HG03565 (cell line): ENCODE measurements around the gene XBP1.
"Not testable (repeated sequence)": the region's sequence is repeated elsewhere in the genome, so short reads cannot be mapped to it uniquely, and the experiment has no call there.

Experiments used
- ATAC-seq: cut with Tn5 transposase; IDR thresholded peaks from one replicate; pipeline ENCODE4 v1.9.1; 2021; ENCODE audit warnings: mild to moderate bottlenecking, moderate library complexity; ENCODE audit not compliant: unreplicated experiment

Gene XBP1

DNA sequence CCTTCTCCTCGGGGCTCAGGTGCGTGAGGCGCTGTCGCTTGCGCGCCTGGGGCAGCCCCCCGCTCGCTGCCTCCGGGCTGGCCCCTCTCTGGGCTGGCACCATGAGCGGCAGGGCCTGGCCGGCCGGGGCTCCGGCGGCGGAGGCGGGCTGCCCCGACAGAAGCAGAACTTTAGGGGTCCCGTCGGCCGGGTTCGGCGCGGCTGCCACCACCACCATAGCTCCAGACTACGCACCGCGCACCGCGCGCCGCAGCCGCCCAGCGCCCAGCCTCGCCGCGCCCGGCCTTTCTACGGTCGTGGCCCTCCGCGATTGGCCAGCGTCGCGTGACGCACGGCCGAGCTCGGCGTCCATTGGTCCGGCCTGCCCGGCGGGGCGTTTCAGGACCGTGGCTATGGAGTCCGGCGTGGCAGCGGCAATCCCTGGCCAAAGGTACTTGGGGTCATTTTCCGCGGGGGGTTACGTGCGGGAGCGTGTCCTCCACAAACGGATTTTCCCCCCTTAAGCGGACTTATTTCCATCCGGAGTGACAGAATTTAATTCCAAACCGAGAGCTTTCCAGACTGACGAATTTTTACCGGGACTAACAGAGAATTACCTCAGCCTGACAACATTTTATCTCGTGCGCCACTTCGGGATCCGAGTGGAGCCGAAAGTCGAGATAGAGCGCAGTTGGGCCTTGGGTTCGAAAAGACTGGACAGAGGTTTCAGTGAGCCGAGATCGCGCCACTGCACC, at the start of gene XBP1:
Gene XBP1, minus strand, starts transcription at position 262 of the 734 bp plus-strand sequence.
- peak; percentile 72 for ATAC-seq

DNA sequence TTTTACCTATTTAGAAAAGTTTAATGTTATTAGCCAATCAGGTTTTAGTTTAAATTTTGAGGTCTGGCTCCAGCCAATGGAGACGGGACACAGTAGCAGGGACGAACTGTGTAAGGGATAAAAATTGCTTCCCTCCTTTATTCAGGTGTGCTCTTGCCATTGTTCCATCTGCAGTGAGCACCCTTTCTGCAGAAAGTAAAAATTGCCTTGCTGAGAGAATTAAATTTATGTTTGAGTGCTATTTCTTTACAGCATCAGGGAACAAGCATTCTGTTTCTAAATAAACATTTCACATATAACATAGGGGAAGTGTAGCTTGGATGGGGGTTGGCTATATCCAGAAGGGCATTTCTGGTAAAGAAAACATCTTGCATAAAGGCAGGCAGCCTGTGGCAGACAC, 46.6 kb upstream of the XBP1 start:
- no peak for ATAC-seq

DNA sequence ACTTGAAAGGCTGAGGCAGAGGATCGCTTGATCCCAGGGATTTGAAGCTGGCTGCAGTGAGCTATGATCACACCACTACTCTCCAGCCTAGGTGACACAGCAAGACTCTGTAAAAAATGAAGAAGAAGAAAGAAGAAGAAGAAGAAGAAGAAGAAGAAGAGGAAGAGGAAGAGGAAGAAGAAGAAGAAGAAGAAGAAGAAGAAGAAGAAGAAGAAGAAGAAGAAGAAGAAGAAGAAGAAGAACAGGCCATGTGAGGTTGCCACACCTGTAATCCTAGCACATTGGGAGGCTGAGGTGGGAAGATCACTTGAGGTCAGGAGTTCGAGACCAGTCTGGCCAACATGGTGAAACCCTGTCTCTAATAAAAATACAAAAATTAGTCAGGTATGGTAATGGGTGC, 43.9 kb upstream of the XBP1 start:
- ATAC-seq, result not testable (repeated sequence)

DNA sequence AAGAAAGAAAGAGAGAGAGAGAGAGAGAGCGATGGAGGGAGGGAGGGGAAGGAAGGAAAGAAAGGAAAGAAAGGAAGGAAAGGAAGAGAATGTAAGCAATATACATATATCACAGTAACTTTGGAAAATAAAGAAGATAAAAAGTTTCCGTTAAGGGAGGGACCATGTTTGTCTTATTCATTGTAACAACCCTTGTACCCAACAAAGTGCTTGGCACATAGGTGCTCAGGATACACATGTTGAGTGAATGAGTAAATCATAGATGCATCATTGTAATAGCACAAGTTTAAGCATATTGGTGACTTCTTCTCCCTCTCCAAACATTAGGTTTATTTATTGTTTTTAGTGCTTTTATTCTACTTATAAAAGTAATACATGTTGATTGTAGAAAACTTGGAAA, 43.3 kb upstream of the XBP1 start:
- no peak for ATAC-seq

DNA sequence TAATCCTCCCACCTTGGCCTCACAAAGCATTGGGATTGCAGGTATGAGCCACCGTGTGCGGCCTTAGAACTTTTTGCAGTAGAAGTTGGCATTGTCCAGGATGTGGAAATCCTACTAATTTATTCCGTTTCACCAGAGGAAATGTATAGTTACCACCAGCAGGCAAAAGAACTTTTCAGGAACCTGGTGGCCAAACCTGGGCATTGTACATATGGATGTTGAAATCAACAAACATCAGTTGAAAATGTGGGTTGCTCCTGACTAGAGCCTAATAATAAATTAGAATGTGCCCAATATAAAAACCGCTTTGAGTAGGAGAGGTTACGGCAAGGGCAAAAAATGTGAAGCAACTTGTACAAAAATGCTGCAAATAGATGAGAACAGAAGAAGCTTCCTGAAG, 40.7 kb upstream of the XBP1 start:
- ATAC-seq, result no peak

DNA sequence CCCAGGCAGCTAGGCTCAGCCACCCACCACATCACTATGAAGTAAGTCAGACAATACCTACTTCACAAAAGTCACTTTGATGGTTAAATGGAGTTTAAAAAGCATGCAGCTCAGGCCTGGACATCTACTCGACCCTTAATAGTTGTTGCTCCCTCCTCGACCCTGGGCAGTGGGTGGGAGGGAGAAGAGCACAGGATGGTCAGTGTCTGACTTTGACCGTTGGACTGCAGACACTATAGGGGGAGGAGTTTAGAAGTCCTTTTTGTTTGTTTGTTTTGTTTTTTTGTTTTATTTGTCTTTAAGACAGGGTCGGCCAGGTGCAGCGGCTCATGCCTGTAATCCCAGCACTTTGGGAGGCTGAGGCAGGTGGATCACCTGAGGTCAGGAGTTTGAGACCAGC, 38.6 kb upstream of the XBP1 start:
- no peak for ATAC-seq

DNA sequence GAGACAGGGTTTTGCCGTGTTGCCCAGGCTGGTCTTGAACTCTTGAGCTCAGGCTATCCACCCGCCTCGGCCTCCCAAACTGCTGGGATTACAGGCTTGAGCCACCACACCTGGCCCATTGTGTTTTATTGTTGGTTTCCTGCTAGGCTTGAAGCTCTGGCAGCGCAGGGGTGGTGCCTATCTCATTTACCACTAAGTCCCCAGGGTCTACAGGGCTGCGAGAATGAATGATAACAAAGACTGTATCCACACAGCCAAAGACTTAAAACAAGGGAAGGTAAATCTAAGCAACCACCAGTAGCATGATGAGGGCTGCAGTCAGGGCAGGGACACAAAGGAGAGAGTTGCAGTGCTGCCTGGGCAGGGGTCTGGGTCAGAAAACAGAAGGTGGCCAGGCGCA, 37.3 kb upstream of the XBP1 start:
- no peak for ATAC-seq

DNA sequence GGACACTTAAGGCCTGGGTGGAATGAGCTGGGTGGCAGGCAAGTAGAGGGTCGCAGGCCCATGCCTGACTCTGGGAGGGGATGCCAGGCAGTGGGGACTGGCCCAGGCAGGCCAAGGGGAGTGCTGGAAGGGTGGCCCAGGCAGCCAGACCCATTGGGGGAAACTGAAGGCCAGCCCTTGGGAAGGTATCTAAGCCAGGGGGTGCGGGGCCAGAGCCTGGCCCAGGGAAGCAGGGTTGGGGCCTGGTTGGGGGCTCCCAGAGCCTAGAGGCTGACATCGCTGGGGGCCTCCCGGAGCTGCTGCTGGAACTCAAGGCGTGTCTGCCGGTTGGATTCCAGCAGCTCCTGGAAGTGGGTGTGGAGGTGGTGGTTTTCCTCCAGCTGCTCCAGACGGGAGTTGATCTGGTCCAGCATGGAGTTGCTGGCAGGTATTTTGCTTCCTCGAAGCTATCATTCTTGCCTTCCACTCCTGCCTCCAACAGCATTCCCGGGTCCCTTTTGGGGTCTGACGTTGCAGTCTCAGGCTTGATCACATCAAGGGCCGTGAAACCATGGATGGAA, 35.3 kb upstream of the XBP1 start:
- no peak for ATAC-seq

DNA sequence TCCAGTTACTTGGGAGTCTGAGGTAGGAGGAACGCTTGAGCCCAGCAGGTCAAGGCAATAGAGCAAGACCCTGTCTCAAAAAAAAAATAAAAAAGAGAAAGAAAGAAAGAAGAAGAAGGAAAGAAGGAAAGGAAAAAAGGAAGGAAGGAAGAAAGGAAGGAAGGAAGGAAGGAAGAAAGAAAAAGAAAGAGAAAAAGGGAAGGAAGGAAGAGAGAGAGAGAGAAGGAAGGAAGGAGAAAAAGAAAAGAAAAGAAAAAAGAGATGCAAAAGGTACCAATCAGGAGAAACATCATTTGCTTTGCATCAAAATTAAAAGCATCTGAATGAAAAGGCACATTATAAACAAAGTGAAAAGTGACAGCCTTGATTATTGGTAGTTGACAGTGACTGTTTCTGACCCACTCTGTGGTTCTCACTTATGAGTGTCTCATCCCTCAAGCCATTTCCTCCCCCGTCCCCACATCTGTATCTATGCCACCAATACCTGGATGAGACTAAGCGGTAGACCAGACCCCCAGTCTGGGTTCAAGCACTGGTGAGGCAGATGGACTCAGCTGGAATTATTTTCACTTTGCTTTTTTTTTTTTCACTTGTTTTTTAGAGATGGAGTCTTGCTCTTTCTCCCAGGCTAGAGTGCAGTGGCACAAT, 33.0 kb upstream of the XBP1 start:
- no peak for ATAC-seq

DNA sequence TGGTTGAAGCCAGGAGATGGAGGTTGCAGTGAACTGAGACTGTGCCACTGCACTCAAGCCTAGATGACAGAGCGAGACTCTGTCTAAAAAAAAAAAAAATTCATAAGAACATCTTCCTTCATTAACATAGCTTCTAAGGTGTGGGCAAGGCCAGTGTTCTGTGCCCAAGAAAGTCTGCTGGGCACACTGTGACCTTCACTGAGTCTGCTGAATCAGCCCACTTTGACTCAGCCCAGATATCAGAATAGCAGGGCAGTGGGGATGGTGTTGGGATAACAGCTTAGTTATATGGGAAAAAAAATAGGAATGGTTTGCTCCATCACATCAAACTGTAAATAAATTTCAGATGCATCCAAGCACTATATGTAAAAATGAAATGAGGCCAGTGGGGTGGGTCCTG, 32.4 kb upstream of the XBP1 start:
- no peak for ATAC-seq

DNA sequence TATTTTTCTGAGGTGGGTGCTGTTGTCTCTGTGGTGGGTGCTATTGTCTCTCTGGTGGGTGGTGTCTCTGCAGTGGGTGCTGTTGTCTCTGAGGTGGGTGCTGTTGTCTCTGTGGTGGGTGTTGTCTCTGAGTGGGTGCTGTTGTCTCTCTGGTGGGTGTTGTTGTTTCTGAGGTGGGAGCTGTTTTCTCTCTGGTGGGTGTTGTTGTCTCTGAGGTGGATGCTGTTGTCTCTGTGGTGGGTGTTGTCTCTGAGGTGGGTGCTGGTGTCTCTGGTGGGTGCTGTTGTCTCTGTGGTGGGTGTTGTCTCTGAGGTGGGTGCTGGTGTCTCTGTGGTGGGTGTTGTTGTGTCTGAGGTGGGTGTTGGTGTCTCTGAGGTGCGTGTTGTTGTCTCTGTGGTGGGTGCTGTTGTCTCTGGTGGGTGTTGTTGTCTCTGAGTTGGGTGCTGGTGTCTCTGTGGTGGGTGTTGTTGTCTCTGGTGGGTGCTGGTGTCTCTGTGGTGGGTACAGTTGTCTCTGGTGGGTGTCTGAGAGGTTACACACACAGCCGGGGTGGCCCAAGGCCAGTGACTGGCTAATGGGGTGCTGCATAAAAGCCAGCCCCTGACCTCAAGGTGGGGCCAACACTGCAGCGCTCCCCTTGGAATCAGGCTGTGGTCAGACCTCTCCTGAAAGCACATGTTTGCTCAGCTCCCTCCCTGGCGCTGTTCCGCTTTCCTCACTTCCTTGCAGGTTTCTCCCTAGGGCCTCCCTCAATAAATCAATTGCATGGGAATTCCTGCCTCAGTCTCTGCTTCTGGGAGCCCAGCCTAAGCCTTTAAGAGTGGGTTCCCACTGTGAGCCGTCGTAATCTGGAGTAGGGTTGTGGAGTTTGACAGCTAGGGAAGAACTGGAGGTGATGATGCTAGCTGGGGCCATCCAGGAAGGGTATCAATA, 31.0 kb upstream of the XBP1 start:
- ATAC-seq, result no peak

DNA sequence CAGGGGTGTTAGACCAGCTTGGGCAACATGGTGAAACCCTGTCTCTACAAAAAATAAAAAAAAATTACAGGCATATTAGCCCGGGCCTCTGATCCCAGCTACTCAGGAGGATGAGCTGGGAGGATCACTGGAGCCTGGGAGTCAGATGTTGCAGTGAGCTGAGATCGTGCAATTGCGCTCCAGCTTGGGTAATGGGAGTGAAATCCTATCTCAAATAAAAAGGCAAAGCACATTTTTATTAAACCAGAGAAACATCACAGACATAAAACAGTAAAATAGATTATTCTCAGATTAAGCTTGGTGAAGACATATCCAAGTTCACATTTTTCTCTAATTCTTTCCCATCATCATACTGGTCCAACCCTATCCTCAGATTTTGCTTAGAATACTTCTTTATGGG, 30.1 kb upstream of the XBP1 start:
- ATAC-seq, result no peak

DNA sequence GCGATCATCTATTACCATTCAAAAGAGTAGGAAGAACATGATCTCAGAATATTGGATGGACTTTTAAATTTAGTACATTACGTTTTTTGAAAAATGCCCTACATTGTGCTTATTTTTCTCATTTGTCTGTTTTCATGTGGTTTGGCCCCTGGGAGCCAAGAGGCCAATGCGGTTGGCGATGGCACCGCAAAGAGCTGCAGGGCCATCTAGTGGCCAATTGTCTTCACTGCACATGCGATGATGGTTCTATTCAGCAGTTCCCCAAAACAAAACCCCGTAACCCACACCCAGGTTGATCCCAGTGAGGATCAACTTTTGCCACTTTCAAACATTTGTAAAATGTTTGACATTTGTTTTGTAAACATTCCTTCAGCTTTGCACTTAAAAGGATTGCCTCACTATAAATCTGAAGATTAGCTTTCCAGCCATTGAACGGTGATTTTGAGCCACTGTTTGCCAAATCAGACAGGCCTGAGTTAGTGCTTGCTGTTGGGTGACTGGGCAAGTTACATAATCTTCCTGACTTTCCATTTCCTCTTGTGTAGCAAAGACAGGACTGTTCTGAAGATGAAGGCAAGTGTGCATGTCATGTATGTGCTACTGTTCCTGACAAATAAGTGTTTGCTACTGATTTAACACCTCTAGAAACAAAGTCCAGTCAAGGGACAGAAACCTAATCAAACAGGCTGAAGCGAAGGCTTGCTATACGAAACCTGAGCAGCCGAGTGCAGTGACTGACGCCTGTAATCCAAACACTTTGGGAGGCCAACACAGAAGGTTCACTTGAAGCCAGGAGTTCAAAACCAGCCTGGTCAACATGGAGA, 29.2 kb upstream of the XBP1 start:
- ATAC-seq, result no peak

DNA sequence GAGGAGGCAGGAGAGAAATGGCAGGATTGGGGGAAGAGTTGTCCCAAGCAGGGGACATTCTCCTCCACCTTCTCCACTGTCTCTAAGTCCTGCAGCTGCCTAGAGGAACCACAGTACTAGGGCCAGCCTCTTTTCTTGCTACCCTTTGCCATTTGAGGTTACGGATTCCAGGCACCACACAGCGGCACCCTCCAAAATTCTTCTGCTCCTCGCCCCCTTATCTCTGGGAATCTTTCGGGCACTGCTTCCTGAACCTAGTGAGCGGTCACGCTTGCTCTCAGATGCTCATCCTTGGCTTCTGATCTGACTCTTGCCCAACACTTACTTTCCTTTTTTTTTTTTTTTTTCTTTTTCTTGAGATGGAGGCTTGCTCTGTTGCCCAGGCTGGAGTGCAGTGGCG, 26.6 kb upstream of the XBP1 start:
- ATAC-seq, result no peak

DNA sequence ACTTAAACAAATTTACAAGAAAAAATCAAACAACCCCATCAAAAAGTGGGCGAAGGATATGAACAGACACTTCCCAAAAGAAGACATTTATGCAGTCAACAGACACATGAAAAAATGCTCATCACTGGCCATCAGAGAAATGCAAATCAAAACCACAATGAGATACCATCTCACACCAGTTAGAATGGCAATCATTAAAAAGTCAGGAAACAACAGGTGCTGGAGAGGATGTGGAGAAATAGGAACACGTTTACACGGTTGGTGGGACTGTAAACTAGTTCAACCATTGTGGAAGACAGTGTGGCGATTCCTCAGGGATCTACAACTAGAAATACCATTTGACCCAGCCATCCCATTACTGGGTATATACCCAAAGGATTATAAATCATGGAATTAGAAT, 26.1 kb upstream of the XBP1 start:
- ATAC-seq, result not testable (repeated sequence)

DNA sequence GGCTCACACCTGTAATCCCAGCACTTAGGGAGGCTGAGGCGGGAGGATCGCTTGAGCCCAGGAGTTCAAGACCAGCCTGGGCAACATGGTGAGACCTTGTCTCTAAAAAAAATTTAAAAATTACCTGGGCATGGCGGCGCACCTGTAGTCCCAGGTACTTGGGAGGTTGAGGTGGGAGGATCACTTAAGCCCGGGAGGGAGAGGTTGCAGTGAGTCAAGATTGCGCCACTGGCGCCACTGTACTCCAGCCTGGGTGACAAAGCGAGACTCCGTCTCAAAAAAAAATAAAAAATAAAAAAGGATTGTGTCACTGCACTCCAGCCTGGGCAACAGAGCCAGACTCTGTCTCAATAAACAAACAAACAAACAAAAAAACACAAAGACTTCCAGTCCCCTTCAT, 24.1 kb upstream of the XBP1 start:
- not testable (repeated sequence) for ATAC-seq

DNA sequence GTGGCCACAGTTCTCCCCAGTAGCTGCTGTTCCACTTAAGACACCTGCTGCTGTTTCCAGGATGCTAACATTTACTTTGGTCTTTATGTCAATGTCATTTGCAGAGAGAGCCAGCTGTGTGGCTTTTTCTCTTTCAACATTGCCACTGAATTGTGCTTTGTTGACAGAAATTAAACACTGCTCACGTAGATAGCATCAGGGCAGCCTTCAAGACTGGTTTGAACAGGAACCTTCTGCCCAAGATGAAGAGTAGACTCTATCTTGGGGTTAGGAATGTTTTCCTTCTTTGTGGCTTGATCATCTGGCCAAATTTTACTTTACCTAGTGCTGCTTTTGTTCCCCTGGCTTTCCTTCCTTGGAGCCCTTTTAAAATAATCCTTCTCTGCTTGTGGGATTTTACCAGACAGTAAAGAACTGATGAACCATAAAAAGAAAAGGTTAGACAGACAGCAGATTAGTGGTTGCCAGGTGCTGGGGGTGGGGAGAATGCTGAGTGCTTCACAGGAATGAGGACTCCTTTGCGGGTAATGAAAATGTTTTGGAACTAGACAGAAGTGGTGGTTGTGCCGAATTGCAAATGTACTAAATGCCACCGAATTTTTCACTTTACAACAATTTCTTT, 22.7 kb upstream of the XBP1 start:
- ATAC-seq, result no peak

DNA sequence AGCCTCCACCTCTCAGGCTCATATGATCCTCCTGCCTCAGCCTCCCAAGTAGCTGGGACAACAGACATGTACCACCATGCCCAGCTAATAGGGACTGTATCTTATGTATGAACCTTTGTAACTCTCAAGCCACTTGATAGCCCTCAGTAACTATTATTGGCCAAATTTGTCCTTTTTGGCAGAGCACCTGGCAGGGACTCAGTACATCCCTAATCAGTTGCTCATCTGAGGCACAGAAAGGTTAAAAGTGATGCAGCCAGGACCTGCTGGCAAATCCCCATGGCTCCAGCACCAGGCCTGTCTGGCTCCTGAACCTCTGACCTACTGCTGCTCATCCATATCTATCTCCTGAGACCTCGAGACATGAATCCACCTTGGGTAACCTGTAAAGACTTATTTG, 21.1 kb upstream of the XBP1 start:
- no peak for ATAC-seq

DNA sequence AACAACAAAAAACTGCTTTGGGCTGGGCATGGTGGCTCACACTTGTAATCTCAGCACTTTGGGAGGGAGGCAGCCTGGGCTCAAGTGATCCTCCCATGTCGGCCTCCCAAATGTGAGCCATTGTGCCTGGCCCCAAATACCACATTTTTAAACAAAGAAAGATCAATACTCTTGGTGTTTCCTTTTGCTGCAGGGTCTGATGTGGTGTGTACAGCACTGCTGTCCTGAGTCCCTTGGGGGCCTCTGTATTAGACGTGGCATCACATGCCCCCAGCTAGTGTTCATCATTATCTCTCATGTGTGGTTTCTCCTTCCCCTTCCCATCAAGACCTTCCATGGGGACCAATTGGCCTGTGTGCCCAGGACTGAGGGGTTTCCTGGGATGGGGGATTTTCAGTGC, 20.5 kb upstream of the XBP1 start:
- ATAC-seq, result no peak
